Measurements from ENCODE around the gene ACRV1.

The ACRV1 gene

DNA sequence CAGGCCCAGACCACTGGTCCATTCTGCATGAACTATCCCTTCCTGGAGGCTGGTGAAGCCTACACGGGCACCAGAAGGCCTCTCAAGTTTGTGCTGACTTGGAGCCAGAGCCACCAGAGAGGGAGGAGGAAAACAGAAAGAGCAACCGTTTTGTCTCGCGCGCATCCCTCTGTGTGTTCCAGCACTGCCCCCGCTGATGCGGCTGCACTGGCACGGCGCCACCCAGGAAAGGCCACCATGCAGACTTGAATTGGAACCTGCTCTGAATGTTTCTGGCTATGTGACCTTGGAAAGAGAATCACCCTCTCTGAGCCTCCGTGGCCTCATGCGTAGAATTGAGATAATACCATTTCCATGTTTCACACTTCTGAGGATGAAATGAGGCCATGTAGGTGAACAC is 7.4 kb upstream of the ACRV1 start:
- Histone ChIP-seq H3K4ac (ENCODE audit: low read depth in 1 of 2, low read length in 2 of 2) (no peak overlapping the region), H3K79me1 (replicated peaks; ENCODE audit: low read length, poor library complexity, severe bottlenecking) (no peaks in the 10 kb centered on the region), H3K27ac (ENCODE audit: low read length, poor library complexity, severe bottlenecking) (no peak overlapping the region), H2AFZ (ENCODE audit: low read depth, low read length) (no peak overlapping the region), H2BK120ac (ENCODE audit: low read depth, low read length) (no peak overlapping the region), H4K91ac (ENCODE audit: low read length) (no peak overlapping the region), H3K23ac (ENCODE audit: low read length in 2 of 2) (no peak overlapping the region), H3K4me2 (ENCODE audit: low read length, poor library complexity, severe bottlenecking) (no peak overlapping the region), H3K9ac (ENCODE audit: low read length) (no peak overlapping the region), H2BK15ac (ENCODE audit: low read depth, poor library complexity, severe bottlenecking) (no peak overlapping the region), H3K18ac (ENCODE audit: low read depth in 1 of 2, low read length in 2 of 2) (no peak overlapping the region), H3K4me1 (ENCODE audit: control insufficient read depth, insufficient read depth, low read depth, low read length) (no peaks in the 10 kb centered on the region), H2AK5ac (ENCODE audit: low read length, severe bottlenecking) (no peak overlapping the region), H2BK5ac (ENCODE audit: low read depth, low read length, poor library complexity, severe bottlenecking) (no peak overlapping the region), H3K9me3 (ENCODE audit: control insufficient read depth, low read length) (no peaks in the 10 kb centered on the region), H3K27me3 (ENCODE audit: control insufficient read depth in 1 of 2, insufficient read depth in 1 of 2, low read length in 2 of 2) (no peaks in the 10 kb centered on the region), H3K14ac (ENCODE audit: low read length in 2 of 2) (no peak overlapping the region), H4K8ac (ENCODE audit: low read length) (no peak overlapping the region), H3K4me3 (ENCODE audit: insufficient read depth in 1 of 2, low read depth in 1 of 2, low read length in 2 of 2) (no peak overlapping the region), H2BK12ac (ENCODE audit: low read length in 2 of 2) (no peak overlapping the region), H3K36me3 (ENCODE audit: control insufficient read depth in 1 of 2, insufficient read depth in 2 of 2, low read depth in 1 of 2, low read length in 2 of 2) (no peaks in the 10 kb centered on the region)
- WGBS, result 97% methylated on average over 11 of the region's 11 CpGs
- DNase-seq, result no peak

DNA sequence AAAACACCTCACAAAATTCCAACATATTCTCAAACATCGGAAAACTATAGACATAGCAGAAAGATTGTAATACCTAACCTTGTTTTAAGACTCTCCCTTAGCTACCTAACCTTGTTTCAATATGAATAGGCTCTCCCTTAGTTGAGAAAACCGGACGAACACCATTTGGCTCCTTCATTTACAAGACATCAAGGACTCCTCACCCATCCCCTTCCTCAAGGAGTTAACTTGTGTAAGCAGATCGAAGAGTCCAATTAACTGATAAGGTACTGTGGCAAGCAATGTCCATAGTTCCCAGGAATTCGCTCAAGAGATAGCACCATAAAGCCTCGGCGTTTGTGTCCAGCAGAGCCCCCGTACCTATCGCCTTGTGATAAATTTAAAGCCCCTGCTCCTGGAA is 4.6 kb upstream of the ACRV1 start:
- 81% methylated on average over 9 of the region's 9 CpGs for WGBS
- Histone ChIP-seq H2BK120ac (ENCODE audit: low read depth, low read length) (no peak overlapping the region), H4K91ac (ENCODE audit: low read length) (no peak overlapping the region), H3K36me3 (ENCODE audit: control insufficient read depth in 1 of 2, insufficient read depth in 2 of 2, low read depth in 1 of 2, low read length in 2 of 2) (no peaks in the 10 kb centered on the region), H3K4ac (ENCODE audit: low read depth in 1 of 2, low read length in 2 of 2) (no peak overlapping the region), H3K27me3 (ENCODE audit: control insufficient read depth in 1 of 2, insufficient read depth in 1 of 2, low read length in 2 of 2) (no peaks in the 10 kb centered on the region), H3K4me1 (ENCODE audit: control insufficient read depth, insufficient read depth, low read depth, low read length) (no peaks in the 10 kb centered on the region), H2BK5ac (ENCODE audit: low read depth, low read length, poor library complexity, severe bottlenecking) (no peak overlapping the region), H2BK15ac (ENCODE audit: low read depth, poor library complexity, severe bottlenecking) (no peak overlapping the region), H3K23ac (ENCODE audit: low read length in 2 of 2) (no peak overlapping the region), H3K14ac (ENCODE audit: low read length in 2 of 2) (no peak overlapping the region), H2AK5ac (ENCODE audit: low read length, severe bottlenecking) (no peak overlapping the region), H3K4me2 (ENCODE audit: low read length, poor library complexity, severe bottlenecking) (no peak overlapping the region), H3K79me1 (replicated peaks; ENCODE audit: low read length, poor library complexity, severe bottlenecking) (no peaks in the 10 kb centered on the region), H3K4me3 (ENCODE audit: insufficient read depth in 1 of 2, low read depth in 1 of 2, low read length in 2 of 2) (no peak overlapping the region), H3K9me3 (ENCODE audit: control insufficient read depth, low read length) (no peaks in the 10 kb centered on the region), H3K18ac (ENCODE audit: low read depth in 1 of 2, low read length in 2 of 2) (no peak overlapping the region), H3K27ac (ENCODE audit: low read length, poor library complexity, severe bottlenecking) (no peak overlapping the region), H2AFZ (ENCODE audit: low read depth, low read length) (no peak overlapping the region), H4K8ac (ENCODE audit: low read length) (no peak overlapping the region), H2BK12ac (ENCODE audit: low read length in 2 of 2) (no peak overlapping the region), H3K9ac (ENCODE audit: low read length) (no peak overlapping the region)
- DNase-seq, result no peak

DNA sequence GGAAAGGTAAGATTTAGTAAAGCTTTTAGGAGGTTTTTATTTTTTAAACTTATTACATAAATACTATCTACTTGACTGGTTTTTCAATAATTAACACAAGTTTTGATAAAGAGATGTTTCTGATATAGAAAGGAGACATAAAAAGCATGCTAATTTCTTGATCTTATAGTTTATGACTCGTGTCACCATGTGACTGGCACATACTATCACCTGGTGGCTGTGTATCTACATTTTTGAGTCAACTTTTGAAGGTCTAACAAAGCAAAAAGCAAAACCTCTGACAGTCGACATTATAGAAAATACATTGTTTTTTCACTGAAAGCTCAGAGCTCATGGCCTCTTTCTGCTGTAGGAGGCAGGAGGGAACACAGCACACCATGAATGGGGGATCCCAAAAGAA is 810 bp downstream of the ACRV1 start:
- H3K9ac ChIP-seq (ENCODE audit: low read length), result no peak overlapping the region
- H2AK5ac ChIP-seq (ENCODE audit: low read length, severe bottlenecking), result no peak overlapping the region
- H3K4ac ChIP-seq (ENCODE audit: low read depth in 1 of 2, low read length in 2 of 2), result no peak overlapping the region
- no peak for DNase-seq
- no peaks in the 10 kb centered on the region for H3K9me3 ChIP-seq (ENCODE audit: control insufficient read depth, low read length)
- no peaks in the 10 kb centered on the region for H3K79me1 ChIP-seq (replicated peaks; ENCODE audit: low read length, poor library complexity, severe bottlenecking)
- H2AFZ ChIP-seq (ENCODE audit: low read depth, low read length), result no peak overlapping the region
- H4K8ac ChIP-seq (ENCODE audit: low read length), result no peak overlapping the region
- no peak overlapping the region for H2BK12ac ChIP-seq (ENCODE audit: low read length in 2 of 2)
- no peaks in the 10 kb centered on the region for H3K4me1 ChIP-seq (ENCODE audit: control insufficient read depth, insufficient read depth, low read depth, low read length)
- H4K91ac ChIP-seq (ENCODE audit: low read length), result no peak overlapping the region
- no peak overlapping the region for H3K14ac ChIP-seq (ENCODE audit: low read length in 2 of 2)
- H2BK5ac ChIP-seq (ENCODE audit: low read depth, low read length, poor library complexity, severe bottlenecking), result no peak overlapping the region
- no peak overlapping the region for H3K27ac ChIP-seq (ENCODE audit: low read length, poor library complexity, severe bottlenecking)
- no peak overlapping the region for H2BK15ac ChIP-seq (ENCODE audit: low read depth, poor library complexity, severe bottlenecking)
- no peak overlapping the region for H3K23ac ChIP-seq (ENCODE audit: low read length in 2 of 2)
- peaks cover 5 to 14% of the 10 kb centered on the region in 2 experiments for H3K36me3 ChIP-seq (ENCODE audit: control insufficient read depth in 1 of 2, insufficient read depth in 2 of 2, low read depth in 1 of 2, low read length in 2 of 2)
- H3K18ac ChIP-seq (ENCODE audit: low read depth in 1 of 2, low read length in 2 of 2), result no peak overlapping the region
- no peak overlapping the region for H3K4me2 ChIP-seq (ENCODE audit: low read length, poor library complexity, severe bottlenecking)
- no peak overlapping the region for H2BK120ac ChIP-seq (ENCODE audit: low read depth, low read length)
- 100% methylated on average over 1 of the region's 2 CpGs for WGBS
- no peaks in the 10 kb centered on the region for H3K27me3 ChIP-seq (ENCODE audit: control insufficient read depth in 1 of 2, insufficient read depth in 1 of 2, low read length in 2 of 2)
- no peak overlapping the region for H3K4me3 ChIP-seq (ENCODE audit: insufficient read depth in 1 of 2, low read depth in 1 of 2, low read length in 2 of 2)

DNA sequence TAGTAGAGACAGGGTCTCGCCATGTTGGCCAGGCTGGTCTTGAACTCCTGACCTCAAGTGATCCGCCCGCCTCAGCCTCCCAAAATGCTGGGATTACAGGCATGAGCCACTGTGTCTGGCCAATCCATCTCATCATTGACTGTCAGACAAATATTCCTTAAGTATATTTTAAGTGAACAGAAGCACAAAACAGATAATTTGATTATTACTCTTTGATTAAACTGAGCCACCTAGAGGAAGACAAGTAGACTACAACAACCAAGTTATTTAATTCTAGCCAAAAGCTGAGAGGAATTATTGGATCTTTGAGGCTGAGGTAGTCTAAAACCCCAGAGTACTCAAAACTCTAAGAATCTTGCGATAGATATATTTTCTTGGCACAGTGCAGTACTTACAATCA is 1.2 kb downstream of the ACRV1 start:
- Histone ChIP-seq H2BK5ac (ENCODE audit: low read depth, low read length, poor library complexity, severe bottlenecking) (no peak overlapping the region), H3K14ac (ENCODE audit: low read length in 2 of 2) (no peak overlapping the region), H3K27ac (ENCODE audit: low read length, poor library complexity, severe bottlenecking) (no peak overlapping the region), H3K23ac (ENCODE audit: low read length in 2 of 2) (no peak overlapping the region), H2BK15ac (ENCODE audit: low read depth, poor library complexity, severe bottlenecking) (no peak overlapping the region), H3K4me1 (ENCODE audit: control insufficient read depth, insufficient read depth, low read depth, low read length) (no peaks in the 10 kb centered on the region), H3K4me2 (ENCODE audit: low read length, poor library complexity, severe bottlenecking) (no peak overlapping the region), H2BK12ac (ENCODE audit: low read length in 2 of 2) (no peak overlapping the region), H3K4me3 (ENCODE audit: insufficient read depth in 1 of 2, low read depth in 1 of 2, low read length in 2 of 2) (no peak overlapping the region), H3K18ac (ENCODE audit: low read depth in 1 of 2, low read length in 2 of 2) (no peak overlapping the region), H3K4ac (ENCODE audit: low read depth in 1 of 2, low read length in 2 of 2) (no peak overlapping the region), H3K79me1 (replicated peaks; ENCODE audit: low read length, poor library complexity, severe bottlenecking) (no peaks in the 10 kb centered on the region), H2AK5ac (ENCODE audit: low read length, severe bottlenecking) (no peak overlapping the region), H4K8ac (ENCODE audit: low read length) (no peak overlapping the region), H3K9ac (ENCODE audit: low read length) (no peak overlapping the region), H4K91ac (ENCODE audit: low read length) (no peak overlapping the region), H2AFZ (ENCODE audit: low read depth, low read length) (no peak overlapping the region), H3K36me3 (ENCODE audit: control insufficient read depth in 1 of 2, insufficient read depth in 2 of 2, low read depth in 1 of 2, low read length in 2 of 2) (peaks cover 5 to 14% of the 10 kb centered on the region in 2 experiments), H3K9me3 (ENCODE audit: control insufficient read depth, low read length) (no peaks in the 10 kb centered on the region), H2BK120ac (ENCODE audit: low read depth, low read length) (no peak overlapping the region), H3K27me3 (ENCODE audit: control insufficient read depth in 1 of 2, insufficient read depth in 1 of 2, low read length in 2 of 2) (no peaks in the 10 kb centered on the region)
- WGBS, result 84% methylated on average over 3 of the region's 4 CpGs
- DNase-seq, result no peak
